HG03097 (cell line): ENCODE data around the gene CCN2.
"Not testable (repeated sequence)": the region's sequence is repeated elsewhere in the genome, so short reads cannot be mapped to it uniquely, and the experiment has no call there.

Source experiments
- ATAC-seq: cut with Tn5 transposase; IDR thresholded peaks from one replicate; pipeline ENCODE4 v1.9.1; 2021; ENCODE audit not compliant: unreplicated experiment, low FRiP score

The CCN2 gene

GRCh38 chr6:131911951-131912350, 39.2 kb downstream of the CCN2 start:
- ATAC-seq = no peak

- no peak for ATAC-seq
These were observed 40.2 kb downstream of the CCN2 start for GRCh38 chr6:131910956-131911355.

DNA sequence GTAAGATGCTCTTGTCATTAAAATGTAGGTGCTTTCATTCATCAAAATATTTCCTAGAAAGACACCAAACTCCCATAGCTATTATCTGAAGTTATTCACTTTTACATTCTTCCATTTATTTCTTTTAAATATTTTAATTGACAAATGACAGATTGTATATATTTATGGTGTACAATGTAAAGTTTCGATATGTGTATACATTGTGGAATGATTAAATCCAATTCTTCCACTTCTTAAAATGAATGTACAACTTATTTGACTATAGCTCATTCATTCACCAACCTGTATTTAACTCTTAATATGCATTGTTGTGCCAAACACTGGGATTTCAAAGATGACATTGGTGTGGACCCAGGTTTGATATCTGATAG, 41.0 kb downstream of the CCN2 start:
- ATAC-seq = peak; percentile 18

DNA sequence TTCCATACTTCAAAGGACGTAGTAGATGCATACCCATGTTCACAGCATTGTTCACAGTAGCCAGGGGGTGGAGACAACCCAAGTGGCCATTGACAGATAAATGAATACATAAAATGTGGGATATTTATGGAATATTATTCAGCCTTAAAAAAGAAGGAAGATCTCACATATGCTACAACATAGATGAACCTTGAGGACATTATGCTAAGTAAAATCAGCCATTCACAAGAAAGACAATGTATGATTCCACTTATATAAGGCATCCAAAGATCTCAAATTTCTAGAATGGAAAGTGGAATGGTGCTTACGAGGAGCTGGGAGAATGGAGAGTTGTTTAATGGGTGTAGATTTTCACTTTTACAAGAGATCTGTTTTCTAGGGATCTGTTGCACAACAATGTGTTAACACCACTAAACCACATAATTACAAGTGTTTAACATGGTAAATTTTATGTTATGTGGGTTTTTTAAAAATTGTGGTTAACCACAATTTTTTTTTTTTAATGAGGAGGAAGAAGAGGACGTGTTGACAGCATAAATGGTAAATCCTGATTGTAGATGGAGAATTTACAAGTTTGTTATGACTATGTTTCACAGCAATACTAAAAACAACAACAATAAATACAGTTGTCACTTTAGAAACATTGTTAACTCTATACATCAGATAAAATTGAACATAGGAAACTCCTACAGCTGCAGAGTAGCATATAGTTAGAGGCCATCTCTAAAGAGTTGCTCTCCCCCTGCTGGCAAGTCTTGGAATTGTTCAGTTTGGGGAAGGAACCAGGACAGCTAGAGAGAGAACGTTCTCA, 41.6 kb downstream of the CCN2 start:
- ATAC-seq = peak; percentile 92

DNA sequence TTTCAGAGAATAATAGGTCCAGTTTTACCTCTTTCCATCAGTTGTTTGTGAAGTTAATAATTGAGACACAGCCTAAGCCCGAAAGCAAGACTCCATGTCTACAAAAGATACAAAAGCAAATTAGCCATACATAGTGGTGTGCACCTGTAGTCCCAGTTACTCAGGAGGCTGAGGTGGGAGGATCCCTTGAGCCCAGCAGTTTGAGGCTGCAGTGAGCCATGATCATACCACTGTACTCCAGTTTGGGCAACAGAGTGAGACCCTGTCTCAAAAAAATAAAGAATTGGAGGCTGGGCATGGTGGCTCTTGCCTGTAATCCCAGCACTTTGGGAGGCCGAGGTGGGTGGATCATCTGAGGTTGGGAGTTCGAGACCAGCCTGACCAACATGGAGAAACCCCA, 42.4 kb downstream of the CCN2 start:
- not testable (repeated sequence) for ATAC-seq

DNA sequence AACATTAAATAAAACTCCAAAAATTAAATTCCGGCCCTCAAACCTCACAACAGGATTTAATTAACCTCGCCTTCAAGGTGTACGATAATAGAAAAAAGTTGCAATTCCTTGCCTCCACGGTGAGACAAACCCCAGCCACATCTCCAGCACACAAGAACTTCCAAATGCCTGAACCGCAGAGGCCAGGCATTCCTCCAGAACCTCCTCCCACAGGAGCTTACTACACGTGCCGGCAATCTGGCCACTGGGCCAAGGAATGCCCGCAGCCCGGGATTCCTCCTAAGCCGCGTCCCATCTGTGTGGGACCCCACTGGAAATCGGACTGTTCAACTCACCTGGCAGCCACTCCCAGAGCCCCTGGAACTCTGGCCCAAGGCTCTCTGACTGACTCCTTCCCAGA, 47.4 kb downstream of the CCN2 start:
- ATAC-seq = not testable (repeated sequence)

DNA sequence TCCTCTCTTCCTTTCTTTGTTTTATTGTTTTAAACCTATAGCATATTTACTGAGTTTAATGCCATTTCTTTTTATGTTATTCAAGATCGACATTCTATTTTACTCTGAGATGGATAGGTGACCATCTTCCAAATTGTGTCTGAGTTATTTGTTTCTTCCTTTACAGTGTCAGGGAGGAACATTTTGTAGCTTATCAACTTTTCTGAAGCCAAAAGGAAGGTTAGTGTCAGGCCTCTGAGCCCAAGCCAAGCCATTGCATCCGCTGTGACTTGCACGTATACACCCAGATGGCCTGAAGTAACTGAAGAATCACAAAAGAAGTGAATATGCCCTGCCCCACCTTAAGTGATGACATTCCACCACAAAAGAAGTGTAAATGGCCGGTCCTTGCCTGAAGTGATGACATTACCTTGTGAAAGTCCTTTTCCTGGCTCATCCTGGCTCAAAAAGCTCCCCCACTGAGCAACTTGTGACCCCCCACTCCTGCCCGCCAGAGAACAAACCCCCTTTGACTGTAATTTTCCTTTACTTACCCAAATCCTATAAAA, 49.8 kb downstream of the CCN2 start:
- ATAC-seq = not testable (repeated sequence)

- ATAC-seq = no peak
These were observed 50.9 kb downstream of the CCN2 start for GRCh38 chr6:131900231-131900630.

- ATAC-seq = no peak
These were observed 52.5 kb downstream of the CCN2 start for GRCh38 chr6:131898718-131899117.
